ENCODE data around the gene POLD2.

Gene POLD2

DNA sequence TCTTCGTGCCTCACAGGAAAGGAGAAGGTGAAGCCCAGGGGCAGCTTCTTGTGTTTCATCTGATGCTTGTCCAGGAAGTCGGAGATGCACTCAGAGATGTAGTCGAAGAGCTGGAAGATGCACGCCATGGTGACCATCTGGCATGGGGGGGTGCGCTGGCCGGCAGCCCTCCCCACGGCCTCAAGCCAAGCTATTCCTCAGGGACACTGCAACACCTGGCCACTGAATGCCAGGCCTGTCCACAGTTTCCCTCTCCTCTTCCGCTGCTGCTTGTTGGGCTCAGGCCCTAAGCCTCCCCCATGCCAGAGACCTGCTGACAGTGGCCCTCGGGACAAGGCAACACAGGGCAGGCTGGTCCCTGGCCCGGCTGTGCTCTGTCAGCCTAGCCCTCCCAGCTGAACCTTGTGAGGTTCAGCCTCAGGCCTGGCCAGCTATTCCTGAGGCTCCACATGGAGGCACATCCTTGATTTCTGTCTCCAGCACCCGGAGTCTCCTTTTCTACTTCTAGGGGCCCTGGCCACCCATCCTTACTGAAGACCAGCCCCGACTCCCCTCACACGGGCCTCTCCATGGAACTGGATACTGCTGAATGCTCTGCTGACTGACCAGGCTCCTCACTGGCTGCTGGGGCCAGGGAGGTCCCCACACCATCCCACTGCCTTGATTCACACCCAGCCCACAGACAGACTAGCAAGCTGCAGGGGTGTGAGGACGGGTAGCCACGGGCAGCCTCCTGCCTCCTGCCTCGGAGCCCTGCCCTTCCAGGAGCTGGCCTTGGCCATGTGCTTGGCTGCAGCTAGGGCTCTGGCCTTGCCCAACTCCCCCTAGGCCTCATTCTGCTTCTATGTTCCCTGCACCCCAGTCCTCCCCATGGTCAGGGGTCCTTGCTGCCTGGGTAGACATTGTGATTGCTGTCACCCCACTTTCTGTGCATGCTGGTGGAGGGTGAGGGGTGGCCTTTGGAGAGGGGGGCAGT is 27.9 kb upstream of the POLD2 start:
- no peak overlapping the region for H3K4me3 ChIP-seq (ENCODE audit: low read length)
- TF ChIP-seq, protein P1, sequence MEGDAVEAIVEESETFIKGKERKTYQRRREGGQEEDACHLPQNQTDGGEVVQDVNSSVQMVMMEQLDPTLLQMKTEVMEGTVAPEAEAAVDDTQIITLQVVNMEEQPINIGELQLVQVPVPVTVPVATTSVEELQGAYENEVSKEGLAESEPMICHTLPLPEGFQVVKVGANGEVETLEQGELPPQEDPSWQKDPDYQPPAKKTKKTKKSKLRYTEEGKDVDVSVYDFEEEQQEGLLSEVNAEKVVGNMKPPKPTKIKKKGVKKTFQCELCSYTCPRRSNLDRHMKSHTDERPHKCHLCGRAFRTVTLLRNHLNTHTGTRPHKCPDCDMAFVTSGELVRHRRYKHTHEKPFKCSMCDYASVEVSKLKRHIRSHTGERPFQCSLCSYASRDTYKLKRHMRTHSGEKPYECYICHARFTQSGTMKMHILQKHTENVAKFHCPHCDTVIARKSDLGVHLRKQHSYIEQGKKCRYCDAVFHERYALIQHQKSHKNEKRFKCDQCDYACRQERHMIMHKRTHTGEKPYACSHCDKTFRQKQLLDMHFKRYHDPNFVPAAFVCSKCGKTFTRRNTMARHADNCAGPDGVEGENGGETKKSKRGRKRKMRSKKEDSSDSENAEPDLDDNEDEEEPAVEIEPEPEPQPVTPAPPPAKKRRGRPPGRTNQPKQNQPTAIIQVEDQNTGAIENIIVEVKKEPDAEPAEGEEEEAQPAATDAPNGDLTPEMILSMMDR (conservative IDR thresholded peaks at IDR 0.05; ENCODE audit: low read depth, low read length): no peak
- no peak for DNase-seq (ENCODE audit: low read depth)

DNA sequence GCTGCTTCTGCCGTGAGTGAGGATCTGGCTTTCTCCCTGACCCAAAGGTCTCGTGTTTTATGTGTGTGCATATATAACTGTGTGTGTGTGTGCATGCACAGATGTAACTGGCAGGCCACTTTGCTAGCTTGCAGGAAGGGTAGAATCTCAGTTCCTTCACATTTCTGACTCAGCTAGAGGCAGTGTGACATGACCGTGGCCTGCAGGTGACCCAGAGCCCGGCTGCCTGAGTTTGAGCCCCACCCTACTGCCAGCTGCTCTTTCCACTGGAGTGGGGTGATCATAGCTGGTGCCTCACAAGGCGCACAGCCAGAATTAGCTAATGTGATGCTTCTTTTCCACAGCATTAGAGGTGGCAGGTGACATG is 27.1 kb upstream of the POLD2 start:
- H3K4me3 ChIP-seq (ENCODE audit: low read length): no peak overlapping the region
- DNase-seq (ENCODE audit: low read depth): no peak
- TF ChIP-seq, protein P1 (conservative IDR thresholded peaks at IDR 0.05; ENCODE audit: low read depth, low read length): no peak

DNA sequence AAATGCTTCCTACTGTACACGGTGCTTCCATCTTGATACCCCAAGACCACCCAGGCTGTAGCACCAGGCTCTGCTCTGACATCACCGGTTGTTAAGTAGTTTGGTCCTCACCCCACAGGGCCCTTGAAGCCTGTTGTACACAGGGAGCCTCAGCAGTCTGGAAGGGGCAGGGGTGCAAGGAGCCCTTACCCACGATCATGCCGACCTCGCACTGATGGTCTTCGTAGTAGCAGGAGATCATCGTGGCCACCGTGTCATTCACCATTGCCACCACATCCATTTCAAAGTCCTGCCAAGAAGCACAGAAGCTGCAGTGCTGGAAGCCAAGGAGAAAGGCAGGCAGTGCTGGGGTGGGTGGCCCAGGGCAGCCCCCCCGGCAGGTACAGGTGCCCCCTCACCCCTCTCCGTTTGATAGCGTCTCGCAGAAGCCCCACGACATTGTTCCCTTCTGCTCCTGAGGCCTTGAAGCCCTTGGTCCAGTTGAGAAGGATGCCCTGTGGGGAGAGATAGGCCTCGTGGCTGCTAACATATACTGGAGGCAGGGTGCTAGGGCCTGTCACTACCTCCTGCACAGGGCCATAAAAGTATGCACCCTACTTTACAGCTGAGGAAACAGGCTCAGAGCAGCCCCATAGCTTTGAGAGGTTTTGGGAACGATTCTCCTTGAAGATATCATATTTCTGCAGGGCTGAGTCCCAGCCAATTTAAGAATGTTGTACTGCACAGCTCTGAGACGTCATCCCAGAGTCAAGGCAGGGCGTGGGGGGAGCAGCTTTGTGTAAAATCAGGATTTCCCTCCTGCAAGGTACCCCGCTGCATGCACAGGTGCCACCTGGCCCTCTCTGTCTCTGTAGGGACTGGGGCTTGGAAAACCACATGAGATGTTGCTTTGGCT is 26.5 kb upstream of the POLD2 start:
- no peak overlapping the region for H3K4me3 ChIP-seq (ENCODE audit: low read length)
- TF ChIP-seq, protein P1 (conservative IDR thresholded peaks at IDR 0.05; ENCODE audit: low read depth, low read length): no peak
- no peak for DNase-seq (ENCODE audit: low read depth)

DNA sequence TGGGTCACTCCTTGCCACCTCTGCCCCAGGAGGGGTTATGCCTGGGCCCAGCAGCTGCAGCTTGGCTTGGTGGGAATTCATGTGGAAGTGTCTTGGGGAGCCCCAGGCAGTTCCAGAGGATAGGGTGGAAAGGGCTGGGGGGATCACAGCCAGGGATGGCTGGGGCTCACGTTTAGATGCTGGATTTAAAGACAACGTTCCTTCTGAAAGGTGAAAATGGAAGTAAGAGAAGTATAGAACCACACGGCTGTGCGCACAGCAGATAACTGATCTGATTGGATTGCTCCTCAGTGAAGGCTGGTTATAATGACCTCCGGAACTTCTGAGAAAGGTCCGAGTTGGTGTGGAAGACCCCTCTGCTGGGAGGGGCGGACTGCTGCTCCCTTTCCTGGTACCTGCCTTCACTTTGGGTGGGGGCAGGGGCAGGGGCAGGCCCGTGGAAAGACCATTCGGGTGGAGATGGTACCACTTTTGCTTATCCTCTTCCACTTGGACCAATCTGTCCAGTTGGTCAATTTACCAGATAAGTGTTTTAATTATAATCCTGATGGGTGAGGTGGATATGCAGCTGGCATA is 25.7 kb upstream of the POLD2 start:
- TF ChIP-seq, protein P1 (conservative IDR thresholded peaks at IDR 0.05; ENCODE audit: low read depth, low read length): no peak
- H3K4me3 ChIP-seq (ENCODE audit: low read length): no peak overlapping the region
- no peak for DNase-seq (ENCODE audit: low read depth)

DNA sequence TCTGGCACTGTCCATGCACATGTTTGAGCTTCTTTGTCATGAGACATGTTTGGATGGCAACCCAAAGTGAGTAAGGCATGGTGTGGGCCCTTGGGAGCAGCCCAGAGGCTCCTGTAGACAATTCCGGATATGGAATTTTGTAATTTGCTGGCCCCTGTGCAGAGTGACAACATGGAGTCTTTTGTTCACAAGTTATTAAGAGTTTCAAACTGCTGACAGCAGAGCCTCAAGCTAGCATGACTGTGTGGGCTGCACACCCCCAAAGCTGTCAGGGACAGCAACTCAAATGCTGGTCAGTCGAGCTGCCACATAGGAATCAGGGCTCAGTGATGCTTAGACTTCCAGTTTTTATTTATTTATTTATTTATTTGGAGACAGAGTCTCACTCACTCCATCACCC is 24.8 kb upstream of the POLD2 start:
- no peak for DNase-seq (ENCODE audit: low read depth)
- TF ChIP-seq, protein P1 (conservative IDR thresholded peaks at IDR 0.05; ENCODE audit: low read depth, low read length): no peak
- no peak overlapping the region for H3K4me3 ChIP-seq (ENCODE audit: low read length)

DNA sequence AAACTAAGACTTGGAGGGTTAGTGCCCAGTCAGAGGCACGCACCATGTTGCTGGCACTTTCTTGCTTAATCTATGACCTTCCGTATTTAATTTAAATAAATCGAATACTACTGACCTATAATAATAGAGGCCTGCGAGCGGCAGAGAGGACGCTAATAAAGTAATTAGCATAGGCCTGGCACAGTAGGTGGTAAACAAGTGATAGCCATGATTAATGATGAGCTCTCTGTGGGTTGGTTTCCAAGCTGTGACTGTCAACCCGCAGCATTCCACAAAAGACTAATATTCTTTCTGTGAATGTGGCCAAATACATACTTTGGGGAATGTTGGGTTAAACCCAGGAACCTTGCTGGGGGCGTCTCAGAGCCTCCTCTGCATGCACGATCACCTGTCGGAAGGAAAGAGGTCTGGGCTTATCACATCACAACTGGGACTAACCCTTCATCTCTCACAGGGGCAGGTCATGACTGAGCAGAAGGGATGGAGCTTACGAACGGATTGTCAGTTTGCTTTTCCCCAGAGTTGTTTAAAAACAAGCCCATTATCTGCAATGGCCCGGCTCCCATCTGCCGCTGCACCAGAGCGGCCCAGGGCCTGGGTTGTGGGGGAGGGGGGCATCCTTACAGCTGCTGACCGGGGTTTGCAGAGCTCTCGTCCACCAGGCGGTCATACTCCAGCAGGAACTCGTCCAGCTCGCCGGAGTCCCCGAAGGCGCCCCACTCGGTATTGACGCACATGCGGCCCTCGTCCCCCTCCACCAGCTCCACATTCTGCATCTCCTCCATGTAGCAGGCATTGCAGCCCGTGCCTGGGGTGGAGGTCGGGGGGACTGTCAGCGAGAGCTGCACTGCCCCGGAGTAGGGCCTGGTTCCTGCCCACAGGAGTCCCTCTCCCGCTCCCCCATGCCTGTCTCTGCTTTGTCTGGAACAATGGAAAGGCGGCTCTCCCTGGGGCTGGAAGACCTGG is 24.0 kb upstream of the POLD2 start:
- TF ChIP-seq, protein P1 (conservative IDR thresholded peaks at IDR 0.05; ENCODE audit: low read depth, low read length): no peak
- no peak overlapping the region for H3K4me3 ChIP-seq (ENCODE audit: low read length)
- DNase-seq (ENCODE audit: low read depth): no peak

All from retinal pigment epithelial cell (primary cell).